CD4-positive, alpha-beta T cell treated with Interleukin-17A for 4 hours (primary cell): Measurements from ENCODE around the gene PRSS36.
A peak's percentile ranks its signal among the peaks of the same experiment; 100 is the strongest.

Source experiments
- DNase-seq: peaks from one replicate; pipeline ENCODE4 v3.0.0-alpha.2; 2020; ENCODE audit warnings: mixed read lengths

Gene PRSS36

GRCh38 chr16:31094424-31095120 is 55.3 kb downstream of the PRSS36 start, which contains the start of gene VKORC1:
VKORC1 (minus strand) TSS chr16:31094797; CDS start chr16:31094729, 68 bp downstream.
- peak; percentile 91 for DNase-seq

GRCh38 chr16:31094088-31094423 is 55.8 kb downstream of the PRSS36 start:
- no peak for DNase-seq

GRCh38 chr16:31093132-31093703 is 56.6 kb downstream of the PRSS36 start:
- DNase-seq: no peak

- DNase-seq: no peak
These were observed 57.5 kb downstream of the PRSS36 start for GRCh38 chr16:31092330-31092729.

- no peak for DNase-seq
These were observed 59.3 kb downstream of the PRSS36 start for GRCh38 chr16:31090540-31090939.

DNA sequence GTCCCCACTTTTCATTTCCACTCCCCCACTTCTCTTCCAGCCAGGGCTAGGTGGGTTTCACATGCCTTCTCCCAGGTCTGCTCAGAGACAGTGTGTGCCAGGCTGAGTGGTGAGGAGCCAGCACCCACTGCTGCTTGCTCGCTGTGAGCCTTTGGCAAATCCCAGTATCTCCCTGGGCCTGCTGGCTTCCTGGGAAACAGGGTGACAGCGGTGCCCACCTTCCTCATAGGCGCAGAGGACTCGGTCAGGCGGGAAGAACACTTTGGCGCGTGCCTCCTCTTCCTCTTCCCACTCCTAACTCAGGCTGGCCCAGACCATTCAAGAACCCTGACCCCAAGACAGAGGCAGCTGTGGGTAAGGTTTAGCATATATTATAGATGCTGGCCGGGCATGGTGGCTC is 60.7 kb downstream of the PRSS36 start:
- DNase-seq: no peak
